A673 (cell line): Measurements from ENCODE around the gene KLK3. TPM values are rescaled to one million over a fixed set of nuclear protein-coding genes. Genes with fewer than 3 reads are reported as not detected.

Experiments used
- BruUV-seq: library from RNA; stranded (reverse); fragments of 400-500 nt; replicated peaks from 2 replicates; lab custom pipeline; 2021; lab: Mats Ljungman, UMichigan
- CTCF ChIA-PET: fragments of 300-600 bp; sonication (Branson Sonifier 250); formaldehyde crosslinking; loops from one replicate; lab custom pipeline; 2022; ENCODE audit warnings: antibody characterized with exemption; lab: Charles Lee
- POLR2A ChIA-PET: fragments of 300-600 bp; sonication (Branson Sonifier 250); formaldehyde crosslinking; loops from one replicate; lab custom pipeline; 2022; ENCODE audit warnings: antibody characterized with exemption; ENCODE audit not compliant: low non-redundant PET; lab: Charles Lee
- DNase-seq: peaks from one replicate; pipeline ENCODE4 v3.0.0-alpha.2; 2015; ENCODE audit warnings: low spot score
- H3K27ac ChIP-seq: fragments of 200-600 bp; sonication (generic); 2 replicates; pipeline ENCODE4 v1.5.1; 2016; ENCODE audit warnings: mixed run types, low read depth, mild to moderate bottlenecking, mixed read lengths, antibody characterized with exemption, low read length; ENCODE audit not compliant: poor library complexity, severe bottlenecking
- H3K27me3 ChIP-seq: fragments of 200-600 bp; sonication (generic); replicated peaks from 2 replicates; pipeline ENCODE4 v1.6.1; 2017; ENCODE audit warnings: mixed run types, low read depth, mild to moderate bottlenecking, mixed read lengths, antibody characterized with exemption, low read length; ENCODE audit not compliant: insufficient read depth, poor library complexity
- H3K36me3 ChIP-seq: fragments of 200-600 bp; sonication (generic); 2 replicates; pipeline ENCODE4 v1.6.1; 2016; ENCODE audit warnings: mixed run types, mild to moderate bottlenecking, mixed read lengths, antibody characterized with exemption, low read length; ENCODE audit not compliant: insufficient read depth, poor library complexity, severe bottlenecking
- H3K4me1 ChIP-seq: fragments of 200-600 bp; sonication (generic); 2 replicates; pipeline ENCODE4 v1.6.1; 2017; ENCODE audit warnings: mixed run types, mild to moderate bottlenecking, mixed read lengths, antibody characterized with exemption, low read length; ENCODE audit not compliant: insufficient read depth, poor library complexity, severe bottlenecking
- H3K4me3 ChIP-seq: fragments of 200-600 bp; sonication (generic); 2 replicates; pipeline ENCODE4 v1.5.1; 2016; ENCODE audit warnings: low read depth, mixed run types, mild to moderate bottlenecking, mixed read lengths, low read length; ENCODE audit not compliant: poor library complexity, severe bottlenecking
- H3K9me3 ChIP-seq: fragments of 200-600 bp; sonication (generic); 2 replicates; pipeline ENCODE4 v1.6.1; 2016; ENCODE audit warnings: mixed run types, low read depth, mild to moderate bottlenecking, mixed read lengths, antibody characterized with exemption, low read length; ENCODE audit not compliant: poor library complexity, severe bottlenecking
- CTCF ChIP-seq: fragments of 300-800, 200-600 bp; sonication (generic); conservative IDR thresholded peaks from 2 replicates; pipeline ENCODE4 v1.5.1; 2017; ENCODE audit warnings: low read depth, mild to moderate bottlenecking, antibody characterized with exemption, low read length, moderate library complexity, mixed read lengths
- EZH2 ChIP-seq: fragments of 200-600 bp; sonication (generic); IDR thresholded peaks from 2 replicates; pipeline ENCODE4 v1.6.1; 2017; ENCODE audit warnings: borderline replicate concordance, low read depth, mild to moderate bottlenecking, mixed read lengths, antibody characterized with exemption, low read length; ENCODE audit not compliant: poor library complexity, severe bottlenecking
- intact Hi-C: fragments of 100-400 bp; cut with micrococcal nuclease; formaldehyde crosslinking; loops from one replicate; pipeline ENCODE4 v1.10.0; 2022; ENCODE audit not compliant: unreplicated experiment
- total RNA-seq: library from RNA; stranded (reverse); gene quantifications from 2 replicates; pipeline ENCODE4 v1.2.3, GENCODE V29; 2021

The KLK3 gene
- total RNA-seq, 1 experiment from 2014 or later = not detected

GRCh38 chr19:50899569-50899968 lies 44.9 kb downstream of the KLK3 start:
- H3K27me3 ChIP-seq = peaks cover 11% of the 10 kb centered on the region
- no peak for TF ChIP-seq CTCF
- no peak for TF ChIP-seq EZH2
- ChIA-PET CTCF (interaction anchor here (0.6 kb wide), 1 partner anchor 56 kb away, joined by 5 read pairs; no protein-coding TSS in a partner anchor), POLR2A (no interaction called here)
- no peaks in the 10 kb centered on the region for H3K4me1 ChIP-seq
- BruUV-seq = no TSS peak
- H3K27ac ChIP-seq = no peak overlapping the region
- intact Hi-C loops = no loop called here
- DNase-seq = no peak
- H3K4me3 ChIP-seq = no peak overlapping the region
- no peaks in the 10 kb centered on the region for H3K36me3 ChIP-seq
- no peaks in the 10 kb centered on the region for H3K9me3 ChIP-seq

DNA sequence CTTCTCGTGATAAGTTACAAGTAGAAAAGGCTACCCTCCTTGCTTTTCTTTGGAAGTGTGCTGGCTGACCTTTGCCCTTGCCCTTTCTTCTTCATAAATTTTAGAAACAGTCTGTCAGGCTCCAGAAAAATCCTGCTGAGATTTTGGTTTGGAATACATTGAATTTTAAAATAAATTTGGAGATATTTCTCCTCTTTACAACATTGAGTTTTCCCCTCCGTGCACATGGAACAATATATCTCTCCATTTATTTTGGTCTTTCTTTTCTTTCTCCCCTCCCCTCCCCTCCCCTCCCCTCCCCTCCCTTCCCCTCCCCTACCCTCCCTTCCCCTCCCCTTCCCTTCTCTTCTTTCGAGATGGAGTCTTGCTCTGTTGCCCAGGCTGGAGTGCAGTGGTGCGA lies 47.9 kb downstream of the KLK3 start:
- POLR2A ChIA-PET = no interaction called here
- Histone ChIP-seq H3K4me3 (no peak overlapping the region), H3K27ac (no peak overlapping the region), H3K4me1 (no peaks in the 10 kb centered on the region), H3K9me3 (no peaks in the 10 kb centered on the region), H3K27me3 (peaks cover 8% of the 10 kb centered on the region), H3K36me3 (no peaks in the 10 kb centered on the region)
- CTCF ChIA-PET = no interaction called here
- no peak for TF ChIP-seq CTCF
- TF ChIP-seq EZH2 = no peak
- intact Hi-C loops = no loop called here
- no TSS peak for BruUV-seq
- DNase-seq = no peak

DNA sequence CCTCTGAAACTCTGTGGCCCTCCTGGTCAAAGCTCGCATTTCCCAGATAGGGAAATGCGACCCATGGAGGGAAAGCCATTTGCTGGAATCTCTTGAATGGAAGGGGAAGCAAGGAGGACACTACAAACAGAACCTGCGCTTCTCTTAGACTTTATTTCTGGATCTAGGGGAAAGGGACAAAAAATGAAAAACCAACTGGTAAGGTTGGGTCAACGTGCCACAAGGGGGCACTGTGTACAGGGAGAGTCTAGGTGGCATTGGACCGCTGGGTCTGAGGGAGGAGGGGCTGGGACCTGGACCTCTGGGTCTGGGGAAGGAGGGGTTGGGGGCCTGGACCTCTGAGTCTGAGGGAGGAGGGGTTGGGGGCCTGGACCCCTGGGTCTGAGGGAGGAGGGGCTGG lies 51.5 kb downstream of the KLK3 start:
- peaks cover 22% of the 10 kb centered on the region for H3K27me3 ChIP-seq
- no peaks in the 10 kb centered on the region for H3K4me1 ChIP-seq
- no peak overlapping the region for H3K27ac ChIP-seq
- TF ChIP-seq EZH2 (no peak), CTCF (peak; percentile 73)
- DNase-seq = peak; percentile 49
- H3K9me3 ChIP-seq = no peaks in the 10 kb centered on the region
- no TSS peak for BruUV-seq
- POLR2A ChIA-PET = no interaction called here
- intact Hi-C loops = no loop called here
- H3K4me3 ChIP-seq = no peak overlapping the region
- CTCF ChIA-PET = no interaction called here
- H3K36me3 ChIP-seq = no peaks in the 10 kb centered on the region
